Left ventricle myocardium inferior (tissue), 1 donor: Measurements from ENCODE around the gene IGF2R. TPM values are rescaled to one million over a fixed set of nuclear protein-coding genes. Genes with fewer than 3 reads are reported as not detected.

ENCODE experiments used
- DNase-seq: peaks from one replicate; pipeline ENCODE4 v3.0.0-alpha.2; 2020
- H3K27ac ChIP-seq: fragments of 200-600 bp; replicated peaks from 2 replicates; pipeline ENCODE4 v1.8.0; 2021
- H3K27me3 ChIP-seq: fragments of 200-600 bp; 2 replicates; pipeline ENCODE4 v1.8.0; 2021; ENCODE audit warnings: low read depth
- H3K36me3 ChIP-seq: fragments of 200-600 bp; 2 replicates; pipeline ENCODE4 v1.8.0; 2021
- H3K4me1 ChIP-seq: fragments of 200-600 bp; 2 replicates; pipeline ENCODE4 v1.8.0; 2021
- H3K4me3 ChIP-seq: fragments of 200-600 bp; 2 replicates; pipeline ENCODE4 v1.8.0; 2021; ENCODE audit warnings: mild to moderate bottlenecking, moderate library complexity
- H3K9me3 ChIP-seq: fragments of 200-600 bp; replicated peaks from 2 replicates; pipeline ENCODE4 v1.8.0; 2021
- intact Hi-C: fragments of 100-400 bp; cut with micrococcal nuclease; formaldehyde crosslinking; loops from one replicate; pipeline ENCODE4 v1.11.0; 2022
- total RNA-seq: library from RNA; stranded (reverse); fragmentation: NEBNext Ultra II Directional; extraction: Animal tissue kit (Norgen Biotek cat#: 25700); gene quantifications from one replicate; pipeline ENCODE4 v1.2.1, GENCODE V29; 2021
- TF ChIP-seq, protein P1 (sequence below): fragments of 200-600 bp; IDR thresholded peaks from 2 replicates; pipeline ENCODE4 v1.8.0; 2021; ENCODE audit warnings: antibody characterized with exemption, mild to moderate bottlenecking, borderline replicate concordance
- donor health status: DM: no; HTN: yes; CAD: no; lungs with severe emphysema.

The IGF2R gene
- total RNA-seq, 1 donor from 2014 or later, result 66.8 TPM

DNA sequence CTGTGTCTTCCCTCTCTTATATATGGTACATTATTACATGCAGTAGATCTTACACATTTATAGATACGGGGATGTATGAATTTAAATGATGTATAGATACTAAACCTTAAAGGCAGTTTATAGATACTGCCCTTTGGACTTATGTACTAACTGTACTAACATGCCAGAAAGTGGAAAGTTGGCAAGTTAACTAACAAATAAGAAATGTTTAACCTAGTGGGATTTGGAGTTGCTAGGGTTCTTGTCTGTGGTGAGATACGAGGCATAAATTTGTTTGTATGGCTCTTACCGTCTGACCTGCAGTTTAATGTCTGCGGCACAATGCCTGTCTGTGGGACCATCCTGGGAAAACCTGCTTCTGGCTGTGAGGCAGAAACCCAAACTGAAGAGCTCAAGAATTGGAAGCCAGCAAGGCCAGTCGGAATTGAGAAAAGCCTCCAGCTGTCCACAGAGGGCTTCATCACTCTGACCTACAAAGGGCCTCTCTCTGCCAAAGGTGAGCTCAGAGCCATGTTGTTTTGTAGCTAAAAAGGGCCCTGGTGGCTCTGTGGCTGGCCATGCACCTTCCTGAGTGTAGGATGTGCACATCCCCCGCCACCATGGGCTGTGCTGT is 89.8 kb downstream of the IGF2R start:
- Histone ChIP-seq H3K4me1 (no peaks in the 10 kb centered on the region), H3K27me3 (no peaks in the 10 kb centered on the region), H3K36me3 (peaks cover 100% of the 10 kb centered on the region), H3K9me3 (no peaks in the 10 kb centered on the region), H3K4me3 (no peak overlapping the region), H3K27ac (no peak overlapping the region)
- TF ChIP-seq, protein P1, sequence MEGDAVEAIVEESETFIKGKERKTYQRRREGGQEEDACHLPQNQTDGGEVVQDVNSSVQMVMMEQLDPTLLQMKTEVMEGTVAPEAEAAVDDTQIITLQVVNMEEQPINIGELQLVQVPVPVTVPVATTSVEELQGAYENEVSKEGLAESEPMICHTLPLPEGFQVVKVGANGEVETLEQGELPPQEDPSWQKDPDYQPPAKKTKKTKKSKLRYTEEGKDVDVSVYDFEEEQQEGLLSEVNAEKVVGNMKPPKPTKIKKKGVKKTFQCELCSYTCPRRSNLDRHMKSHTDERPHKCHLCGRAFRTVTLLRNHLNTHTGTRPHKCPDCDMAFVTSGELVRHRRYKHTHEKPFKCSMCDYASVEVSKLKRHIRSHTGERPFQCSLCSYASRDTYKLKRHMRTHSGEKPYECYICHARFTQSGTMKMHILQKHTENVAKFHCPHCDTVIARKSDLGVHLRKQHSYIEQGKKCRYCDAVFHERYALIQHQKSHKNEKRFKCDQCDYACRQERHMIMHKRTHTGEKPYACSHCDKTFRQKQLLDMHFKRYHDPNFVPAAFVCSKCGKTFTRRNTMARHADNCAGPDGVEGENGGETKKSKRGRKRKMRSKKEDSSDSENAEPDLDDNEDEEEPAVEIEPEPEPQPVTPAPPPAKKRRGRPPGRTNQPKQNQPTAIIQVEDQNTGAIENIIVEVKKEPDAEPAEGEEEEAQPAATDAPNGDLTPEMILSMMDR, result no peak
- no peak for DNase-seq
- intact Hi-C loops, result no loop called here

DNA sequence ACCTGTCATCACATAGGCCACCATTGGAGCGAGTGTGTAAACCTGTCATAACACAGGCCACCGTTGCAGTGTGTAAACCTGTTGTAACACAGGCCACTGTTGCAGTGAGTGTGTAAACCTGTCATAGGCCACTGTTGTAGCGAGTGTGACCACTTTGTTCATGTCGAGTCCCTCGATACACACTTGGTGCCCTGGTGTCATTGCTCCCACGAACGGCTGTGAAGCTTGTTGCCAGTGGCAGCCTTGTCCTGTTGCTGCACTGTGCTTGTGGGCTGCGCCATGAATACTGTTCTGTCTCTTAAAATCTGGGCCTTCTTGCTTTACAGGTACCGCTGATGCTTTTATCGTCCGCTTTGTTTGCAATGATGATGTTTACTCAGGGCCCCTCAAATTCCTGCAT is 91.3 kb downstream of the IGF2R start:
- DNase-seq, result no peak
- Histone ChIP-seq H3K27me3 (no peaks in the 10 kb centered on the region), H3K9me3 (no peaks in the 10 kb centered on the region), H3K4me1 (peaks cover 4% of the 10 kb centered on the region), H3K4me3 (no peak overlapping the region), H3K36me3 (peaks cover 100% of the 10 kb centered on the region), H3K27ac (no peak overlapping the region)
- TF ChIP-seq, protein P1, result no peak
- intact Hi-C loops, result no loop called here

DNA sequence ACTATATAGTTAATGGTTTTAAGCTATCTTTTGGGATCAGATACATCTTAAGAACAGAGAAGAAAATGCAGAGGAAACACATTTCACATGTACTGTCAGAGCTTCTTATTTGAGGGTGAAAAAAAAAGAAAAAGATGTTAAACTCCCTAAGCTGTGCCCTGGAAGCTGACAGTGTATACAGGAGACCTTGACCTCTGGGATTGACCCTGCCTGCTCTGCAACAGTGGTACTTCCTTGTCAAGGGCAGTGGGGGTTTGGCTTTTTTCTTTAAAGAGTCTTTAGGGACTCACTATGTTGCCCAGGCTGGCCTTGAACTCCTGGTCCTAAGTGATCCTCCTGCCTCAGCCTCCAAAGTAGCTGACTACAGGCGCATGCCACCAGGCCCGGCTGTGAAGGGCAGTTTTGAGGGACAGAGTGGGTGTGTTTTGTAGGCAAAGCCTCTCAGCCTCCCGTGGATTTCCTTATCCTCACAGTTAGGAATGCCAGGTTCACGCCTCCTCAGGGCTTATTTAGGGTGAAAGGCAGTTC is 92.1 kb downstream of the IGF2R start:
- DNase-seq, result no peak
- intact Hi-C loops, result no loop called here
- peaks cover 97% of the 10 kb centered on the region for H3K36me3 ChIP-seq
- no peaks in the 10 kb centered on the region for H3K9me3 ChIP-seq
- H3K4me3 ChIP-seq, result no peak overlapping the region
- H3K27ac ChIP-seq, result no peak overlapping the region
- no peaks in the 10 kb centered on the region for H3K27me3 ChIP-seq
- H3K4me1 ChIP-seq, result peaks cover 4% of the 10 kb centered on the region
- TF ChIP-seq, protein P1, result no peak

DNA sequence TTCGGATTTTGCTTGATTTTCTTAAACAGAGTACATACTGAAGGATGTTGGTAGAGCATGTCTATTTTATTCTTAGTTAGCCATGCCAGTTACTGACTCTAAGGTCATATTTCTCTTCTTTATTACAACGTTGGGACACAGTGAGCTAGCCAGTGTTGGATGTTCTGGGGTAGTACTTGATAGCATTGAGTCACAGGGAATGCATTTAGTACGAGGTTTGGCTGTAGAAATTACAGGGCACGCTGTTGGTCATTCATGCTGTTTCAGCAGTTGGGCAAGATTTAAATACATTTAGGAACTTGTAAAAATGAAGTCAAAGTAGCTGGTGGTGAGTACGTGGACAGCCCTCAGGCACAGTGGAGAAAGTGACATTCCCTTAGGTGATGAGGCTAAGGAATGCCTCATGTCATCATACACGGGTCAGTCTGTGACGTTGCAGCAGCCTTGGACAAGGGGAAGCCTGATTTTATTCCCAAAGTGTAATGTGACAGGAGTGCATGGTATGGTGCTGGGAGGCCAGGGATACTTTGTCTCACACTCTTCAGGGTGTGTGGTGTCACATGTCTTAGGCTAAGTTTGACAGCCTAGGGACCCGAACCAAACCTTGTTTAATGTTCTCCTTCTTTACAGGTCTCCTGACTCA is 95.0 kb downstream of the IGF2R start:
- intact Hi-C loops, result no loop called here
- no peak for DNase-seq
- H3K36me3 ChIP-seq, result peaks cover 94% of the 10 kb centered on the region
- H3K4me3 ChIP-seq, result no peak overlapping the region
- no peaks in the 10 kb centered on the region for H3K9me3 ChIP-seq
- H3K27ac ChIP-seq, result no peak overlapping the region
- TF ChIP-seq, protein P1, result no peak
- no peaks in the 10 kb centered on the region for H3K27me3 ChIP-seq
- peaks cover 4% of the 10 kb centered on the region for H3K4me1 ChIP-seq

DNA sequence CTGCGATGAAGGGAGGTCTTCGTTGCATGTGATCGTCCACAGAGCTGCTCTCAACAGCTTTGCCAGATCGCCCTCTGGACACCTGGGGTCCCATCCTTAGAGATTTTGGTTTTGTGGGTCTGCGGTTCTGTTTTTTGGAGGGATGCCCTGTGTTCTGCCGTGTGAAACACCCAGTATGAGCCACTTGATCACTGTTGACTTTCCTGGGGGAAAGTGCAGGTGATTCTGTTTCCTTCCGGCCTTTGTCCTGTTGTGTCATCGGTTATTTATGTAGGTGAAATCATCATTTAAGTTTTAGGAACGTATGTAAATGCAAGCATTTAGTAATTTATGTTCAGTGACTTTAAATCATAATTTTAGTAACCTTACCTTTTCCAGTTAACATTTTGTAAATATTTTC is 96.3 kb downstream of the IGF2R start:
- no peak overlapping the region for H3K27ac ChIP-seq
- H3K36me3 ChIP-seq, result peaks cover 94% of the 10 kb centered on the region
- intact Hi-C loops, result no loop called here
- TF ChIP-seq, protein P1, result no peak
- no peak overlapping the region for H3K4me3 ChIP-seq
- DNase-seq, result no peak
- H3K9me3 ChIP-seq, result no peaks in the 10 kb centered on the region
- peaks cover 4% of the 10 kb centered on the region for H3K4me1 ChIP-seq
- H3K27me3 ChIP-seq, result no peaks in the 10 kb centered on the region
